ENCODE measurements around the gene OR51T1. TPM values are rescaled to one million over a fixed set of nuclear protein-coding genes. Genes with fewer than 3 reads are reported as not detected.
"Not testable (repeated sequence)": the region's sequence is repeated elsewhere in the genome, so short reads cannot be mapped to it uniquely, and the experiment has no call there.

The OR51T1 gene
- total RNA-seq, 1 donor from 2014 or later = not detected

- Histone ChIP-seq H3K27me3 (ENCODE audit: insufficient read depth, low read length) (no peaks in the 10 kb centered on the region), H3K9ac (ENCODE audit: low read length) (no peak within 1 kb of the TSS), H3K4me1 (ENCODE audit: insufficient read depth, low read length) (no peaks in the 10 kb centered on the region), H4K20me1 (ENCODE audit: insufficient read depth, low read length) (no peaks in the 10 kb centered on the region), H2AFZ (ENCODE audit: low read depth, low read length) (no peak within 1 kb of the TSS), H3K36me3 (ENCODE audit: insufficient read depth, low read length) (no peaks in the 10 kb centered on the region), H3K9me3 (ENCODE audit: insufficient read depth, low read depth, low read length) (no peaks in the 10 kb centered on the region), H3K4me2 (ENCODE audit: low read length) (no peak within 1 kb of the TSS), H3K4me3 (ENCODE audit: insufficient read depth, low read depth, low read length) (no peak within 1 kb of the TSS), H3K27ac (ENCODE audit: low read depth, low read length) (no peak within 1 kb of the TSS), H3K79me2 (ENCODE audit: insufficient read depth, low read length) (no peaks in the 10 kb centered on the region)
- DNase-seq (ENCODE audit: low read depth) (no peak), FAIRE-seq (no peak)
- Mint-ChIP-seq H3K27me3 (ENCODE audit: low read depth, unreplicated experiment) (no peaks in the 10 kb centered on the region), H3K9me3 (ENCODE audit: unreplicated experiment) (peaks cover 2% of the 10 kb centered on the region), H3K4me3 (ENCODE audit: unreplicated experiment) (no peak within 1 kb of the TSS), H3K27ac (ENCODE audit: unreplicated experiment) (no peak within 1 kb of the TSS), H3K36me3 (ENCODE audit: low read depth, unreplicated experiment) (no peaks in the 10 kb centered on the region), H3K4me1 (ENCODE audit: low read depth, unreplicated experiment) (no peaks in the 10 kb centered on the region)
- no peak for TF ChIP-seq CTCF (IDR thresholded peaks at IDR 0.05; ENCODE audit: insufficient read depth, low read depth, low read length)
- no peak for TF ChIP-seq EZH2 (IDR thresholded peaks at IDR 0.05; ENCODE audit: insufficient read depth, low read length)
Observed at GRCh38 chr11:4848908-4849532, 32.7 kb upstream of the OR51T1 start, which contains the start of gene OR51S1. TSS of gene OR51S1 (minus strand) at chr11:4849208. CDS start at chr11:4849208, 0 bp downstream.

GRCh38 chr11:4851033-4851432 lies 30.7 kb upstream of the OR51T1 start:
- Histone ChIP-seq H3K4me2 (ENCODE audit: low read length) (no peak overlapping the region), H4K20me1 (ENCODE audit: insufficient read depth, low read length) (no peaks in the 10 kb centered on the region), H3K27me3 (ENCODE audit: insufficient read depth, low read length) (no peaks in the 10 kb centered on the region), H3K9ac (ENCODE audit: low read length) (no peak overlapping the region), H3K27ac (ENCODE audit: low read depth, low read length) (no peak overlapping the region), H3K4me1 (ENCODE audit: insufficient read depth, low read length) (no peaks in the 10 kb centered on the region), H3K36me3 (ENCODE audit: insufficient read depth, low read length) (no peaks in the 10 kb centered on the region), H3K79me2 (ENCODE audit: insufficient read depth, low read length) (no peaks in the 10 kb centered on the region), H3K9me3 (ENCODE audit: insufficient read depth, low read depth, low read length) (no peaks in the 10 kb centered on the region), H2AFZ (ENCODE audit: low read depth, low read length) (no peak overlapping the region), H3K4me3 (ENCODE audit: insufficient read depth, low read depth, low read length) (no peak overlapping the region)
- Mint-ChIP-seq H3K4me3 (ENCODE audit: unreplicated experiment) (no peak overlapping the region), H3K4me1 (ENCODE audit: low read depth, unreplicated experiment) (no peaks in the 10 kb centered on the region), H3K9me3 (ENCODE audit: unreplicated experiment) (peaks cover 2% of the 10 kb centered on the region), H3K27ac (ENCODE audit: unreplicated experiment) (no peak overlapping the region), H3K36me3 (ENCODE audit: low read depth, unreplicated experiment) (no peaks in the 10 kb centered on the region), H3K27me3 (ENCODE audit: low read depth, unreplicated experiment) (no peaks in the 10 kb centered on the region)
- DNase-seq (ENCODE audit: low read depth) (peak; percentile 23), FAIRE-seq (no peak)
- TF ChIP-seq CTCF (IDR thresholded peaks at IDR 0.05; ENCODE audit: insufficient read depth, low read depth, low read length) = no peak
- TF ChIP-seq EZH2 (IDR thresholded peaks at IDR 0.05; ENCODE audit: insufficient read depth, low read length) = no peak

- not testable (repeated sequence) for H3K9me3 ChIP-seq (ENCODE audit: insufficient read depth, low read depth, low read length); DNase-seq (ENCODE audit: low read depth); H3K36me3 ChIP-seq (ENCODE audit: insufficient read depth, low read length); H3K27ac ChIP-seq (ENCODE audit: low read depth, low read length); H3K9ac ChIP-seq (ENCODE audit: low read length); H3K4me2 ChIP-seq (ENCODE audit: low read length); H3K27me3 Mint-ChIP-seq (ENCODE audit: low read depth, unreplicated experiment); H3K4me3 ChIP-seq (ENCODE audit: insufficient read depth, low read depth, low read length); FAIRE-seq; H3K79me2 ChIP-seq (ENCODE audit: insufficient read depth, low read length); H2AFZ ChIP-seq (ENCODE audit: low read depth, low read length); H3K27ac Mint-ChIP-seq (ENCODE audit: unreplicated experiment); H3K4me1 ChIP-seq (ENCODE audit: insufficient read depth, low read length); H4K20me1 ChIP-seq (ENCODE audit: insufficient read depth, low read length); H3K36me3 Mint-ChIP-seq (ENCODE audit: low read depth, unreplicated experiment); H3K9me3 Mint-ChIP-seq (ENCODE audit: unreplicated experiment); H3K4me1 Mint-ChIP-seq (ENCODE audit: low read depth, unreplicated experiment); H3K27me3 ChIP-seq (ENCODE audit: insufficient read depth, low read length); H3K4me3 Mint-ChIP-seq (ENCODE audit: unreplicated experiment)
Observed at GRCh38 chr11:4854286-4854685, 27.4 kb upstream of the OR51T1 start.

Data from astrocyte (in vitro differentiated cells and primary cell).